Lung (tissue), 12 donors: Measurements from ENCODE around the gene GALNT10. TPM values are rescaled to one million over a fixed set of nuclear protein-coding genes. Genes with fewer than 3 reads are reported as not detected.

Source experiments
- ATAC-seq: fragments of 200-7000 bp; cut with Tn5 transposase; one replicate; pipeline ENCODE4 v1.9.1; 2020; ENCODE audit warnings: moderate number of reproducible peaks; ENCODE audit not compliant: insufficient read depth, low FRiP score
- DNase-seq, 3 donors: peaks; one replicate each; pipeline ENCODE4 v3.0.0-alpha.2; 2013 to 2017
- H3K27ac ChIP-seq, 2 donors: one replicate each; pipeline ENCODE4 v1.5.1; 2013; ENCODE audit warnings: mild to moderate bottlenecking in 2 of 2, moderate library complexity in 2 of 2, control low read depth in 1 of 2, inconsistent platforms in 1 of 2, low read depth in 1 of 2, low read length in 1 of 2
- H3K27me3 ChIP-seq, 3 donors: one replicate each; pipeline ENCODE4 v1.5.1; 2013; ENCODE audit warnings: low read length in 2 of 3; ENCODE audit not compliant: control insufficient read depth in 3 of 3, insufficient read depth in 3 of 3
- H3K36me3 ChIP-seq, 4 donors: one replicate each; pipeline ENCODE4 v1.5.1; 2013; ENCODE audit warnings: low read length in 4 of 4, mild to moderate bottlenecking in 1 of 4, moderate library complexity in 1 of 4; ENCODE audit not compliant: control insufficient read depth in 4 of 4, insufficient read depth in 4 of 4
- H3K4me1 ChIP-seq, 5 donors: one replicate each; pipeline ENCODE4 v1.5.1; 2013; ENCODE audit warnings: low read length in 5 of 5, mild to moderate bottlenecking in 2 of 5, moderate library complexity in 1 of 5; ENCODE audit not compliant: control insufficient read depth in 5 of 5, insufficient read depth in 5 of 5
- H3K4me3 ChIP-seq: one replicate; pipeline ENCODE4 v1.5.1; 2013; ENCODE audit warnings: mild to moderate bottlenecking, control low read depth, moderate library complexity
- H3K9ac ChIP-seq, 2 donors: one replicate each; pipeline ENCODE4 v1.5.1; 2013; ENCODE audit warnings: low read length in 2 of 2, control low read depth in 1 of 2; ENCODE audit not compliant: insufficient read depth in 1 of 2
- H3K9me3 ChIP-seq, 4 donors: one replicate each; pipeline ENCODE4 v1.5.1; 2013; ENCODE audit warnings: low read length in 3 of 4, mild to moderate bottlenecking in 1 of 4, moderate library complexity in 1 of 4; ENCODE audit not compliant: control insufficient read depth in 4 of 4, insufficient read depth in 3 of 4
- CTCF ChIP-seq: IDR thresholded peaks from 2 replicates; pipeline ENCODE4 v1.5.1; 2012; ENCODE audit warnings: mild to moderate bottlenecking; ENCODE audit errors: control extremely low read depth, extremely low read depth
- WGBS, 2 donors: extraction: QIAGEN DNeasy Blood & Tissue Kit; methylation state at CpG; one replicate each; pipeline ENCODE4 v1.1.7; 2013; 5-methylcytosine and 5-hydroxymethylcytosine counted together
- polyA plus RNA-seq, 2 donors: library from polyadenylated mRNA; stranded (reverse); fragments of 200-250 nt; gene quantifications; one replicate each; pipeline ENCODE4 v1.2.1, GENCODE V29; 2013
- total RNA-seq, 2 donors: library from RNA; depleted of rRNA in 1 of 2; stranded (reverse); fragments of >200 nt in 1 of 2; gene quantifications; one replicate each; pipeline ENCODE4 v1.2.1, GENCODE V29; 2014 to 2021
- donor health status: control.
- donor health status: control.
- donor health status: Bipolar disorder and iron deficiency.
- donor health status: healthy.
- donor health status: DM: yes; HTN: yes; CAD: no.

The GALNT10 gene
- total and polyA plus RNA-seq, 4 donors = 9.0 to 70.2 (median 22.0) TPM

GRCh38 chr5:154317916-154318315 is 127.4 kb downstream of the GALNT10 start:
- Histone ChIP-seq H3K4me3 (no peak overlapping the region), H3K27ac (no peak overlapping the region), H3K27me3 (no peaks in the 10 kb centered on the region), H3K36me3 (peaks cover 0 to 4% (median 0%) of the 10 kb centered on the region in 4 donors), H3K9me3 (no peaks in the 10 kb centered on the region), H3K9ac (no peak overlapping the region), H3K4me1 (peaks cover 0 to 21% (median 1%) of the 10 kb centered on the region in 5 donors)
- 94% methylated on average over 3 of the region's 3 CpGs for WGBS, 2 donors
- DNase-seq (no peak), ATAC-seq (no peak)
- TF ChIP-seq CTCF = no peak

- Histone ChIP-seq H3K4me3 (no peak overlapping the region), H3K36me3 (peaks cover 0 to 5% (median 0%) of the 10 kb centered on the region in 4 donors), H3K9me3 (no peaks in the 10 kb centered on the region), H3K27ac (no peak overlapping the region), H3K9ac (no peak overlapping the region), H3K27me3 (no peaks in the 10 kb centered on the region), H3K4me1 (peaks cover 0 to 21% (median 1%) of the 10 kb centered on the region in 5 donors)
- DNase-seq (peak in 1 of 3 donors; percentile 26), ATAC-seq (no peak)
- no peak for TF ChIP-seq CTCF
- WGBS, 2 donors = 97 to 98% methylated on average over 1 of the region's 1 CpG
These were observed 128.2 kb downstream of the GALNT10 start for GRCh38 chr5:154318691-154319090.

- TF ChIP-seq CTCF = no peak
- peaks cover 0 to 12% (median 0%) of the 10 kb centered on the region in 4 donors for H3K36me3 ChIP-seq
These were observed 129.2 kb downstream of the GALNT10 start for GRCh38 chr5:154319736-154320135.

More at GRCh38 chr5:154319736-154320135, 129.2 kb downstream of the GALNT10 start:
- H3K4me3 ChIP-seq = no peak overlapping the region
- H3K27ac ChIP-seq = no peak overlapping the region
- ATAC-seq (no peak), DNase-seq (no peak)
- H3K9me3 ChIP-seq = peaks cover 0 to 2% (median 0%) of the 10 kb centered on the region in 4 donors
- WGBS, 2 donors = 88 to 93% methylated on average over 4 of the region's 4 CpGs
- peaks cover 0 to 21% (median 1%) of the 10 kb centered on the region in 5 donors for H3K4me1 ChIP-seq
- no peaks in the 10 kb centered on the region for H3K27me3 ChIP-seq
- H3K9ac ChIP-seq = no peak overlapping the region
